Stomach (tissue), 9 donors: ENCODE data around the gene CREB5. TPM values are rescaled to one million over a fixed set of nuclear protein-coding genes. Genes with fewer than 3 reads are reported as not detected.
A peak's percentile ranks its signal among the peaks of the same experiment; 100 is the strongest.

ENCODE experiments used
- DNase-seq, 2 donors: peaks; one replicate each; pipeline versions ENCODE4 v3.0.0 to v3.0.0-alpha.2; 2013 to 2019
- H3K27ac ChIP-seq, 5 donors: fragments of 200-600 bp in 4 of 5; sonication (generic) in 4 of 5; one replicate each; pipeline ENCODE4 v1.5.1; 2013 to 2019; ENCODE audit warnings: mild to moderate bottlenecking in 1 of 5, moderate library complexity in 1 of 5
- H3K27me3 ChIP-seq, 3 donors: fragments of 200-600 bp; sonication (generic); one replicate each; pipeline ENCODE4 v1.5.1; 2017 to 2019; ENCODE audit warnings: mixed run types in 1 of 3
- H3K36me3 ChIP-seq, 4 donors: fragments of 200-600 bp; sonication (generic); 1 replicate in 3 of 4; 2 replicates in 1 of 4; pipeline ENCODE4 v1.5.1; 2016 to 2019
- H3K4me1 ChIP-seq, 4 donors: fragments of 200-600 bp; sonication (generic); one replicate each; pipeline ENCODE4 v1.5.1; 2016 to 2019
- H3K4me3 ChIP-seq, 4 donors: fragments of 200-600 bp; sonication (generic) in 3 of 4; one replicate each; pipeline ENCODE4 v1.5.1; 2016 to 2019; ENCODE audit warnings: mild to moderate bottlenecking in 1 of 4
- H3K9me3 ChIP-seq, 4 donors: fragments of 200-600 bp; sonication (generic); one replicate each; pipeline ENCODE4 v1.5.1; 2016 to 2019
- EP300 ChIP-seq: sonication (generic); formaldehyde crosslinking; IDR thresholded peaks from one replicate; pipeline ENCODE4 v1.6.1; 2017; ENCODE audit warnings: antibody characterized with exemption
- POLR2A ChIP-seq, 4 donors: fragments of 450-650 bp; IDR thresholded peaks; one replicate each; pipeline ENCODE4 v1.6.1; 2016; ENCODE audit warnings: antibody characterized with exemption in 4 of 4, control low read depth in 2 of 4, mild to moderate bottlenecking in 1 of 4, moderate library complexity in 1 of 4
- POLR2AphosphoS5 ChIP-seq, 3 donors: sonication (generic); formaldehyde crosslinking; IDR thresholded peaks; one replicate each; pipeline ENCODE4 v1.6.1; 2016; ENCODE audit warnings: antibody characterized with exemption in 3 of 3
- WGBS, 5 donors: extraction: QIAGEN DNeasy Blood & Tissue Kit in 3 of 5; methylation state at CpG; one replicate each; pipeline versions ENCODE4 v1.1.5 to v1.1.7; 2013 to 2018; 5-methylcytosine and 5-hydroxymethylcytosine counted together
- intact Hi-C: fragments of 100-400 bp; cut with DNase I; formaldehyde crosslinking; loops from one replicate; pipeline ENCODE4 v1.15.1; 2023; ENCODE audit warnings: low total_unique reads
- polyA plus RNA-seq, 3 donors: library from polyadenylated mRNA; stranded (reverse); fragments of 200-250 nt; gene quantifications; one replicate each; pipeline ENCODE4 v1.2.3, GENCODE V29; 2013
- total RNA-seq, 5 donors: library from RNA; depleted of rRNA; stranded (reverse); fragments of >200 nt; gene quantifications; one replicate each; pipeline versions ENCODE4 v1.1.0 to v1.2.3, GENCODE V29; 2014 to 2016
- TF ChIP-seq, protein P1 (sequence below), 7 experiments: fragments of 450-650 bp in 4 of 7; fragments of 200-600 bp in 3 of 7; sonication (generic) in 3 of 7; IDR thresholded peaks; one replicate each; pipeline ENCODE4 v1.5.1; 2016 to 2019; ENCODE audit warnings: antibody characterized with exemption in 7 of 7, control low read depth in 2 of 7, mild to moderate bottlenecking in 1 of 7
- donor health status: healthy with polysubstance abuse.
- donor health status: Bipolar disorder and iron deficiency.
- donor health status: healthy.

CREB5 gene
- total and polyA plus RNA-seq, 8 donors = 0.68 to 30.3 (median 1.5) TPM; not detected in 1

DNA sequence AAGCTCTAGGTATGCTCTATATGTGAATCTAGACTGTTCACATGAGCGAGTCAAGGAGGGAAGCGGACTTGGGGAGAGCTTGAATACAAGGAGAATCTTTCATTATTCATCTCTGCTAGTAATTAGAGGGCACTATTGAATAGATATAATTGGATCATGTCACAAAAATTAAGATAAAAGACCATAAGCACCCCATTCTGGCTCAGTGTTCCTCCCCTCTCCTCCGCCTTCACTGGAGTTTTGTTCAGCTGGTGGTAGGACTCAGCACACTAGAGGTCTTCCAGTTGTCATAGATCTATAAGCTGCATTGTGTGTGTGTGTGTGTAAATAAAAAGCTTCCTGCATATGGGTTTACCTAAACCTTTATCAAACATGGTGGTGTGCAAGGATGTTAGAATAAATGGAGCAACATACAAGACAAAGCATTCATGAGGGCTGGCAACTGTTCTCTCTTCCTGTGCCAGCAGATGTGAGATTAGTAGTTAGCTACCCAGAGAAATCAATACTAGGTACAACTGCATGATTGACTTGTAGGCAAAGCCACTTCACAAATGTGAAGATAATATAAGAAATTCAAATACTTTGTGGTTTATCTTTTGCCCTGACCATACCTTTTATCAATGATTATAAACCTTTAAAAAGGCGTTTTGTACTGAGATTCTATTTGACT lies 142.6 kb downstream of the CREB5 start:
- Histone ChIP-seq H3K27ac (no peak overlapping the region), H3K4me1 (peaks cover 0 to 4% (median 0%) of the 10 kb centered on the region in 4 donors), H3K4me3 (no peak overlapping the region), H3K27me3 (peaks cover 0 to 4% (median 0%) of the 10 kb centered on the region in 3 donors), H3K9me3 (no peaks in the 10 kb centered on the region), H3K36me3 (no peaks in the 10 kb centered on the region)
- intact Hi-C loops = no loop called here
- WGBS, 5 donors = 79 to 87% (median 83%) methylated on average over 4 of the region's 4 CpGs
- DNase-seq = peak in 1 of 2 donors; percentile 19
- TF ChIP-seq POLR2A (IDR thresholded peaks at IDR 0.05) = no peak
- no peak for TF ChIP-seq POLR2AphosphoS5 (IDR thresholded peaks at IDR 0.05)
- TF ChIP-seq, protein P1, sequence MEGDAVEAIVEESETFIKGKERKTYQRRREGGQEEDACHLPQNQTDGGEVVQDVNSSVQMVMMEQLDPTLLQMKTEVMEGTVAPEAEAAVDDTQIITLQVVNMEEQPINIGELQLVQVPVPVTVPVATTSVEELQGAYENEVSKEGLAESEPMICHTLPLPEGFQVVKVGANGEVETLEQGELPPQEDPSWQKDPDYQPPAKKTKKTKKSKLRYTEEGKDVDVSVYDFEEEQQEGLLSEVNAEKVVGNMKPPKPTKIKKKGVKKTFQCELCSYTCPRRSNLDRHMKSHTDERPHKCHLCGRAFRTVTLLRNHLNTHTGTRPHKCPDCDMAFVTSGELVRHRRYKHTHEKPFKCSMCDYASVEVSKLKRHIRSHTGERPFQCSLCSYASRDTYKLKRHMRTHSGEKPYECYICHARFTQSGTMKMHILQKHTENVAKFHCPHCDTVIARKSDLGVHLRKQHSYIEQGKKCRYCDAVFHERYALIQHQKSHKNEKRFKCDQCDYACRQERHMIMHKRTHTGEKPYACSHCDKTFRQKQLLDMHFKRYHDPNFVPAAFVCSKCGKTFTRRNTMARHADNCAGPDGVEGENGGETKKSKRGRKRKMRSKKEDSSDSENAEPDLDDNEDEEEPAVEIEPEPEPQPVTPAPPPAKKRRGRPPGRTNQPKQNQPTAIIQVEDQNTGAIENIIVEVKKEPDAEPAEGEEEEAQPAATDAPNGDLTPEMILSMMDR (IDR thresholded peaks at IDR 0.05) = no peak
- TF ChIP-seq EP300 = no peak

DNA sequence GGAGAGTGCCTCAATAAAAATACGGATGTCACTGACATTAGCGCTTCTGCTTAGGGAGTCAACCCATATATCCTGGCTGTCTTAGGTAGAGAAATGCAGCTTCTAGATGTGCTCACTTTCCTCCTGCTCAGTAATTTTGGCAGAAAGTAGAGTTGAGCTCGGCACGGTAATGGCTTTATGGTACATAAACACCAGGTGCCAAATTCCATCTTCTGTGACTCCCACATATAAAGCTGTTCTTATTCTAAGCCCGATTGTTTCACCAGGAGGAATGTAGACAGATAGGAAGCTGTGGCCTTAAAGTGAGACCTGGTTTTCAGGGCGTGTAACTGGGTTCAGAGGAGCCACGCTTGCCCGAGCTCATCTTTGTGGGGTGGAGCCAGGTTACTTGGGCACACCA lies 143.7 kb downstream of the CREB5 start:
- Histone ChIP-seq H3K27ac (no peak overlapping the region), H3K27me3 (no peaks in the 10 kb centered on the region), H3K4me3 (no peak overlapping the region), H3K36me3 (no peaks in the 10 kb centered on the region), H3K4me1 (no peaks in the 10 kb centered on the region), H3K9me3 (no peaks in the 10 kb centered on the region)
- TF ChIP-seq POLR2A (IDR thresholded peaks at IDR 0.05) (no peak), POLR2AphosphoS5 (IDR thresholded peaks at IDR 0.05) (no peak), EP300 (no peak)
- TF ChIP-seq, protein P1 (IDR thresholded peaks at IDR 0.05) = no peak
- DNase-seq = no peak
- intact Hi-C loops = no loop called here
- 69 to 89% (median 81%) methylated on average over 8 of the region's 8 CpGs for WGBS, 5 donors

DNA sequence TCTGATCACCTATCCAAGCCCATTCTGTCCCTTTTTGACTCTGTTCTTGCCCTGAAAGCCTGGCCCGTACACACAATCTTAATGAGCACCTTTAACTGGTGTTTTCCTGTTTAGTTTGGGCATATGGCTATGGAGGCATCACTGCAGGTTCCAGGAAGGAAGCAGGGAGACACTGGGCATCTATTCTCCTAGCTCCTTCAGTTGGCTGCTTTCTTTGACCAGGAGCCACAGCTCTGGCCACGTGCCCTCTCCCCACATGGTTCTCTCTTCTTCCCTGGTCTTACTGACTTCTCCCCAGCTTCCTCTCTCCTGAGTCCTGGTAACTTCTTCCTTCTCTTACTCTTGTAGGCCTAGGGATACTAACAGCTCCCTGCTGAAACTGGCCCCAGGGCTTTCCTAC lies 144.4 kb downstream of the CREB5 start:
- H3K9me3 ChIP-seq = no peaks in the 10 kb centered on the region
- no peaks in the 10 kb centered on the region for H3K36me3 ChIP-seq
- DNase-seq = no peak
- H3K4me1 ChIP-seq = no peaks in the 10 kb centered on the region
- H3K27ac ChIP-seq = no peak overlapping the region
- H3K4me3 ChIP-seq = no peak overlapping the region
- peaks cover 0 to 1% (median 0%) of the 10 kb centered on the region in 3 donors for H3K27me3 ChIP-seq
- WGBS, 5 donors = 69 to 86% (median 77%) methylated on average over 2 of the region's 2 CpGs
- TF ChIP-seq POLR2AphosphoS5 (IDR thresholded peaks at IDR 0.05) (no peak), POLR2A (IDR thresholded peaks at IDR 0.05) (no peak), EP300 (no peak)
- TF ChIP-seq, protein P1 (IDR thresholded peaks at IDR 0.05) = no peak
- intact Hi-C loops = no loop called here

DNA sequence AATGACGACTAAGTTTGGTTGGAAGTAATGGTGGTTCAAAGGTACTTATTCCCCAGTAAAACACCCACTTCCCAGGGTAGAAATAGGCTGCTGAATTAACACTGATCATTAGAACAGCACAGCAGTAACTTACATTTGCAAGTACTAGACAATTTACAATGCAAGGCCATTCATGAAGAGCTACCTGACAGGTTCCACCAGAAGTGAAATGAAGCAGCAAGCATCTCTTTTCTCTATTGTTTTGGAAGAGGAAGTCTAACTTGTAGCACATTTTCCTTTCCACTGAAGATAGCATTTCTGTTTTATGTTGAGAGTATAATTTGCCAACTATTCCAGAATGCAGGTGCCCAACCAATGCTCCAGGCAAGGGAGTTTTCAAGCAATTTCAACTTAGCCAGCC lies 145.9 kb downstream of the CREB5 start:
- H3K36me3 ChIP-seq = no peaks in the 10 kb centered on the region
- intact Hi-C loops = no loop called here
- DNase-seq = no peak
- H3K4me1 ChIP-seq = no peaks in the 10 kb centered on the region
- no peak overlapping the region for H3K27ac ChIP-seq
- peaks cover 0 to 4% (median 0%) of the 10 kb centered on the region in 3 donors for H3K27me3 ChIP-seq
- WGBS, 5 donors = 58 to 69% (median 67%) methylated on average over 1 of the region's 1 CpG
- no peak for TF ChIP-seq EP300
- TF ChIP-seq, protein P1 (IDR thresholded peaks at IDR 0.05) = no peak
- no peak for TF ChIP-seq POLR2AphosphoS5 (IDR thresholded peaks at IDR 0.05)
- TF ChIP-seq POLR2A (IDR thresholded peaks at IDR 0.05) = no peak
- no peaks in the 10 kb centered on the region for H3K9me3 ChIP-seq
- H3K4me3 ChIP-seq = no peak overlapping the region
